SK-N-MC (cell line): Measurements from ENCODE around the gene FRMD4A.
"Not testable (repeated sequence)": the region's sequence is repeated elsewhere in the genome, so short reads cannot be mapped to it uniquely, and the experiment has no call there.

Experiments
- DNase-seq: peaks from one replicate; pipeline ENCODE4 v3.0.0-alpha.2; 2011; ENCODE audit warnings: low read depth, low spot score
- H3K27ac ChIP-seq: fragments of 200-600 bp; sonication (generic); 2 replicates; pipeline ENCODE4 v1.5.1; 2016; ENCODE audit warnings: mixed run types
- H3K36me3 ChIP-seq: fragments of 200-600 bp; sonication (generic); 2 replicates; pipeline ENCODE4 v1.6.1; 2017; ENCODE audit warnings: antibody characterized with exemption, low read length, mixed read lengths; ENCODE audit not compliant: insufficient read depth
- H3K4me3 ChIP-seq: fragments of 200-600 bp; sonication (generic); 2 replicates; pipeline ENCODE4 v1.5.1; 2016
- H3K9ac ChIP-seq: fragments of 200-600 bp; sonication (generic); 2 replicates; pipeline ENCODE4 v1.8.0; 2017; ENCODE audit warnings: mixed run types, mixed read lengths; ENCODE audit not compliant: insufficient read length
- H3K9me3 ChIP-seq: fragments of 200-600 bp; sonication (generic); 2 replicates; pipeline ENCODE4 v1.6.1; 2017; ENCODE audit warnings: low read depth, mild to moderate bottlenecking, antibody characterized with exemption, low read length, moderate library complexity, mixed read lengths
- EZH2 ChIP-seq: fragments of 200-600 bp; sonication (generic); IDR thresholded peaks from one replicate; pipeline ENCODE4 v1.6.1; 2017; ENCODE audit warnings: antibody characterized with exemption
- FOXP2 ChIP-seq: optimal IDR thresholded peaks from 2 replicates; pipeline ENCODE3; 2011; ENCODE audit warnings: mild to moderate bottlenecking, moderate library complexity; ENCODE audit not compliant: insufficient read depth; ENCODE audit errors: extremely low read length, control extremely low read depth
- POLR2AphosphoS5 ChIP-seq: IDR thresholded peaks from 2 replicates; pipeline ENCODE4 v1.6.1; 2012; ENCODE audit warnings: mild to moderate bottlenecking, low read depth, low read length, borderline replicate concordance

Gene FRMD4A

DNA sequence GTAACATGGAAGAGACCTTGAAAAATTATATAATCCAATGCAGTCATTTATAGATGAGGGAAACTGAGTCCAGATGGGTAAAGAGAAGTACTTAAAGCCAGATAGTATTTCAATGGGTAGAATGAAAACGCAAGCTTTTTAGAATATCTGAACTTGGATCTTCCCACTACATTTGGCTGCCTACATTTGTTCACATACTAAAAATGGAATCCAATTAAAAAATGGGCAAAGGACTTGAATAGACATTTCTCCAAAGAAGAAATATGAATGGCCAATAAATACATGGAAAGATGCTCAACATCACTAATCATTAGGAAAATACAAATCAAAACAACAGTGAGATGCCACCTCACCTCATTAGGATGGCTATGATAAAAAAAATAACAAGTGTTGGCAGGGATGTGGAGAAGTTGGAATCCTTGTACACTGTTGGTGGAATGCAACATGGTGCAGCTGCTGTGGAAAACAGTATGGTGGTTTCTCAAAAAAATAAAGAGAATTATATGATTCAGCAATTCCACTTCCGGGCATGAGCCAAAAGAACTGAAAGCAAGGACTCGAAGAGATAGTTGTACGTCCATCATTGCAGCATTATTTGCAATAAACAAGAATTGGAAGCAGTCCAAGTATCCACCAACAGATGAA is 188.0 kb downstream of the FRMD4A start:
- H3K9ac ChIP-seq, result no peak overlapping the region
- no peaks in the 10 kb centered on the region for H3K9me3 ChIP-seq
- no peaks in the 10 kb centered on the region for H3K36me3 ChIP-seq
- TF ChIP-seq EZH2, result no peak
- no peak for TF ChIP-seq FOXP2
- no peak for TF ChIP-seq POLR2AphosphoS5
- no peak for DNase-seq
- no peak overlapping the region for H3K4me3 ChIP-seq
- H3K27ac ChIP-seq, result no peak overlapping the region

GRCh38 chr10:14141283-14141682 is 189.4 kb downstream of the FRMD4A start:
- no peak for TF ChIP-seq EZH2
- no peak for TF ChIP-seq POLR2AphosphoS5
- TF ChIP-seq FOXP2, result no peak
- no peaks in the 10 kb centered on the region for H3K9me3 ChIP-seq
- H3K9ac ChIP-seq, result no peak overlapping the region
- H3K4me3 ChIP-seq, result no peak overlapping the region
- H3K36me3 ChIP-seq, result no peaks in the 10 kb centered on the region
- no peak overlapping the region for H3K27ac ChIP-seq
- DNase-seq, result no peak

DNA sequence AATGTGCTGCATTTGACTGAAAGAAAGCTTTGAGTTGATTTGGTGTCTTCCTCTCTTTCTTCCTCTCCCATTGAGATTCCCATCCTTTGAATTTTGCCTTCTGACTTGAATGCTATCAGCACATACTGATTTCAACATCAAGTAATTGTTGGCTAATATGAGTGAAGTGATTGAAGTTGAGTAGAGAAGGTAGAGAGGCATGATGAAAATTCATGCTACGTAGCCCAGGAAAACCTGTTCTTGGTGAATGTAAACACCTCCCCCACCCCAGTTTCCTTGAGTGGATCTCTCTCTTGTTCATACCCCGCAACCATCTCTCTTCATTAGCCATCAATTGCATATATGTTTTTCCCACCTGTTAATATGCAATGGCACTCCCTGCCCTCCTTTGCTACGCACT is 193.3 kb downstream of the FRMD4A start:
- no peak for DNase-seq
- TF ChIP-seq POLR2AphosphoS5 (no peak), FOXP2 (no peak), EZH2 (no peak)
- Histone ChIP-seq H3K9ac (no peak overlapping the region), H3K27ac (no peak overlapping the region), H3K4me3 (no peak overlapping the region), H3K9me3 (no peaks in the 10 kb centered on the region), H3K36me3 (no peaks in the 10 kb centered on the region)

DNA sequence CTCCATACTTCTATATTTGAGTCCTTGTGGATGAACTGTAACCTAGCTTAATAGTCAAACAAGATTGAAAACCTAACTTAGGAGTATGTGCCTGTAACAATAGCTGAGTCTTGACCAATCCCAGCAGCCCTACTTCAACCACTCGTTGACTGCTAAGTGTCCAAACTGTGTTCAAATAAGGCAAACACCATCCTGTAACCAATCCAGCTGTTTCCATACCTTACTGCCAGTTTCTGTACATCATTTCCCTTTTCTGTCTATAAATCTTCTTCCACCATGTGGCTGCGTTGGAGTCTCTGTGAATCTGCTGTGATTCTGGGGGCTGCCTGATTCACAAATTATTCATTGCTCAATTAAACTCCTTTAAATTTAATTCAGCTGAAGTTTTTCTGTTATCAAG is 195.5 kb downstream of the FRMD4A start:
- not testable (repeated sequence) for H3K36me3 ChIP-seq, H3K4me3 ChIP-seq, H3K27ac ChIP-seq, H3K9me3 ChIP-seq, H3K9ac ChIP-seq, DNase-seq

DNA sequence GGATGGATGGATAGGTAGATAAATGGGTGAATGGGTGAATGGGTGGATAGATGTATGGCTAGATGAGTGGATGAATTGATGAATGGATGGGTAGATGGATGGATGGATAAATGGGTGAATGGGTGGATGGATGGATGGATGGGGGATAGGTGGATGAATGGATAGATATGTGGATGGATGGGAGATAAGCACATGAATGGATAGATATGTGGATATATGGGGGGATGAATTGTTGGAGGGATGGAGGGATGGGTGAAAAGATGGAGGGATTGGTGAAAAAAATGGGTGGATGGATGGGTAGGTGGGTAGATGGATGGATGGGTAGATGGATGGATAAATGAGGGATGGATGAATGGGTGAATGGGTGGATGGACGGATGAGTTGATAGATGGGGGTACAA is 196.4 kb downstream of the FRMD4A start:
- no peak for TF ChIP-seq EZH2
- TF ChIP-seq POLR2AphosphoS5, result no peak
- no peak for TF ChIP-seq FOXP2
- H3K9ac ChIP-seq, result no peak overlapping the region
- H3K27ac ChIP-seq, result no peak overlapping the region
- H3K36me3 ChIP-seq, result no peaks in the 10 kb centered on the region
- H3K9me3 ChIP-seq, result no peaks in the 10 kb centered on the region
- H3K4me3 ChIP-seq, result no peak overlapping the region
- no peak for DNase-seq

- H3K9me3 ChIP-seq, result no peaks in the 10 kb centered on the region
- DNase-seq, result no peak
- no peaks in the 10 kb centered on the region for H3K36me3 ChIP-seq
- no peak overlapping the region for H3K4me3 ChIP-seq
- H3K27ac ChIP-seq, result no peak overlapping the region
- H3K9ac ChIP-seq, result no peak overlapping the region
- TF ChIP-seq FOXP2, result no peak
- no peak for TF ChIP-seq EZH2
- no peak for TF ChIP-seq POLR2AphosphoS5
Measured at GRCh38 chr10:14131261-14131960, 199.3 kb downstream of the FRMD4A start.

- TF ChIP-seq EZH2 (no peak), POLR2AphosphoS5 (no peak), FOXP2 (no peak)
- H3K4me3 ChIP-seq, result no peak overlapping the region
- H3K9me3 ChIP-seq, result no peaks in the 10 kb centered on the region
- H3K36me3 ChIP-seq, result no peaks in the 10 kb centered on the region
- H3K9ac ChIP-seq, result no peak overlapping the region
- DNase-seq, result no peak
- H3K27ac ChIP-seq, result no peak overlapping the region
Measured at GRCh38 chr10:14129770-14130169, 201.0 kb downstream of the FRMD4A start.

DNA sequence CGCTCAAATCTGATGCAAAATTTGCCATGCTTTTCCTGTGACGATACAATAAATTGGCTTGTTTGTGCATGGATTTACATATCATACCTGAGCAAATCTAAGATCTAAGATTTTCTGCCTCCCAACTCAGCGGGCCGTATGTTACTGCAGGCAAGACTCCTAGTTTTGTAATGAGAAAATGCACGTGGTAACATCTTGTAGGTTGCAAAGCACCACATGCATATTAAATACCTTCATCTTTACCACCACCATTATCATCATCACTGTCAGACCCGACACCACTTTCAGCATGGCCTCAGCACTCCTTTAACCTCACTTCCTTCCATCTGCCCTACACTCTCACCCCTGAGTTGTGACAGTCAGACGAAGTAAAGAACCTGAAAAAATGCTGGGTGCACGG is 202.2 kb downstream of the FRMD4A start:
- no peak overlapping the region for H3K27ac ChIP-seq
- TF ChIP-seq POLR2AphosphoS5 (no peak), FOXP2 (no peak), EZH2 (no peak)

More for the DNA sequence above, 202.2 kb downstream of the FRMD4A start:
- Histone ChIP-seq H3K9me3 (no peaks in the 10 kb centered on the region), H3K9ac (no peak overlapping the region), H3K36me3 (no peaks in the 10 kb centered on the region), H3K4me3 (no peak overlapping the region)
- DNase-seq, result no peak
